ENCODE results near the gene P2RY8.

The P2RY8 gene

GRCh38 chrX:1516596-1517104, 20.3 kb downstream of the P2RY8 start:
- H3K36me3 ChIP-seq (replicated peaks), result no peaks in the 10 kb centered on the region
- H3K4me3 ChIP-seq (ENCODE audit: low read depth, low read length), result no peak overlapping the region
- DNase-seq, result no peak
- H3K27ac ChIP-seq, result no peak overlapping the region
- no peaks in the 10 kb centered on the region for H3K27me3 ChIP-seq (replicated peaks)
- in situ Hi-C loops (cut with HindIII; ENCODE audit: low pct_ligation_motif_present, low sequenced_read_pairs), result no loop called here
- no peak for TF ChIP-seq CTCF (IDR thresholded peaks at IDR 0.05; ENCODE audit: low read depth, low read length, missing control alignments)

GRCh38 chrX:1511829-1512228, 25.2 kb downstream of the P2RY8 start:
- in situ Hi-C loops (cut with HindIII; ENCODE audit: low pct_ligation_motif_present, low sequenced_read_pairs), result no loop called here
- no peak overlapping the region for H3K4me3 ChIP-seq (ENCODE audit: low read depth, low read length)
- no peaks in the 10 kb centered on the region for H3K36me3 ChIP-seq (replicated peaks)
- H3K27me3 ChIP-seq (replicated peaks), result no peaks in the 10 kb centered on the region
- no peak overlapping the region for H3K27ac ChIP-seq
- TF ChIP-seq CTCF (IDR thresholded peaks at IDR 0.05; ENCODE audit: low read depth, low read length, missing control alignments), result no peak
- no peak for DNase-seq

GRCh38 chrX:1511150-1511549, 25.8 kb downstream of the P2RY8 start:
- no peaks in the 10 kb centered on the region for H3K36me3 ChIP-seq (replicated peaks)
- in situ Hi-C loops (cut with HindIII; ENCODE audit: low pct_ligation_motif_present, low sequenced_read_pairs), result no loop called here
- DNase-seq, result no peak
- no peaks in the 10 kb centered on the region for H3K27me3 ChIP-seq (replicated peaks)
- TF ChIP-seq CTCF (IDR thresholded peaks at IDR 0.05; ENCODE audit: low read depth, low read length, missing control alignments), result no peak
- no peak overlapping the region for H3K27ac ChIP-seq
- H3K4me3 ChIP-seq (ENCODE audit: low read depth, low read length), result no peak overlapping the region

- no peak overlapping the region for H3K27ac ChIP-seq
- no peak for DNase-seq
- H3K36me3 ChIP-seq (replicated peaks), result no peaks in the 10 kb centered on the region
These were observed 29.2 kb downstream of the P2RY8 start for GRCh38 chrX:1507511-1508463.

GRCh38 chrX:1506916-1507315, 30.1 kb downstream of the P2RY8 start:
- no peaks in the 10 kb centered on the region for H3K27me3 ChIP-seq (replicated peaks)
- no peak overlapping the region for H3K27ac ChIP-seq
- H3K4me3 ChIP-seq (ENCODE audit: low read depth, low read length), result no peak overlapping the region
- TF ChIP-seq CTCF (IDR thresholded peaks at IDR 0.05; ENCODE audit: low read depth, low read length, missing control alignments), result no peak
- DNase-seq, result no peak
- in situ Hi-C loops (cut with HindIII; ENCODE audit: low pct_ligation_motif_present, low sequenced_read_pairs), result no loop called here
- no peaks in the 10 kb centered on the region for H3K36me3 ChIP-seq (replicated peaks)

More at GRCh38 chrX:1507511-1508463, 29.2 kb downstream of the P2RY8 start:
- TF ChIP-seq CTCF (IDR thresholded peaks at IDR 0.05; ENCODE audit: low read depth, low read length, missing control alignments), result no peak
- H3K27me3 ChIP-seq (replicated peaks), result no peaks in the 10 kb centered on the region
- in situ Hi-C loops (cut with HindIII; ENCODE audit: low pct_ligation_motif_present, low sequenced_read_pairs), result no loop called here
- no peak overlapping the region for H3K4me3 ChIP-seq (ENCODE audit: low read depth, low read length)
